Measurements from ENCODE around the gene TOR4A.

TOR4A gene

DNA sequence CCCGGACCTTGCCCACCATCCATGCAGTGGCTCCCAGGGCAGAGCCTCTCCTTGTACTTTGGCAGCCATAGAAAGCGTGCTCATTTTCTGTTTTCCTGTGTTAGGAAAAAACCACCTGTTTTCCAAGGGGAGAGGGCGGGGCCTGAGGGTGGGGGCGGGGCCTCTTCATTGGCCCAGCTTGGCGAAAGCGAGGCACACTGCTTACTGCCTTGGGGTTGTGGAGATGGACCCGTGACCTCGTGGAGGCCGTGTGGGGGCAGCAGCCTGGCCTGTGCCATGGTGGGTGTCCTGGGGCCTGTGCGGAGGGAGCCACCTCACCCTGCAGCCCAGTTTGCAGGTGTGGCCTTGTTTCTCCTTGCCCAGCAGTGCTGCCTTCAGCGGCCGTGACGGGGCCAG lies 4.4 kb upstream of the TOR4A start:
- no peak for DNase-seq

DNA sequence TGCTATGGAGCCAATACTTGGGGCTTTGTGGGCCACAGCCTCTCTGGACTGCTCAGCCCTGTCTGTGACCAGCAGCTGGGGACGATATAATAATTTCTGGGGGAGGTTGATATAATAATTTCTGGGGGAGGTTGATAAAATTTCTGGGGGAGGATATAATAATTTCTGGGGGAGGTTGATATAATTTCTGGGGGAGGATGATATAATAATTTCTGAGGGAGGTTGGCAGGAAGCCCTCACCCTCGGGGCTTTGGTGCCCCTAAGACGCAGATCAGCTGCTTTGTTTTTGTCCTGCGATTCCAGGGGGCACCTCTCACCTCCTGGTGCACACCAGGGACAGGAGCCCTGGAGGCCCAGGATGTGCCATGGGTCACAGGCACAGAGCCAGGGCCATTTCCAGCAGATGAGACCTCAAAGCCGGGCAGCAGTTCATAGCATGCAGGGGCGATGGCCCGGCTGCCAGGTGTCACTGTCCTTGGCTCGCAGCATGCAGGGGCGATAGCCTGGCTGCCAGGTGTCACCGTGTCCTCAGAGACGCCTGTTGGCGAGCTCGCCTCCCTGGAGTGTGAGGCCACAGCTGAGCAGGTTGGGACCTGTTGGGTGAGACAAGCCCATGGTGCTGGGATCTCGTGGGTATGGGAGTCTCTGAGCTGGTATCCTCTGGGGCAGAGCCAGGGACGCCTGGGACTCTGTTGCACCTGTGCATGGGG lies 3.8 kb upstream of the TOR4A start:
- DNase-seq, result no peak

DNA sequence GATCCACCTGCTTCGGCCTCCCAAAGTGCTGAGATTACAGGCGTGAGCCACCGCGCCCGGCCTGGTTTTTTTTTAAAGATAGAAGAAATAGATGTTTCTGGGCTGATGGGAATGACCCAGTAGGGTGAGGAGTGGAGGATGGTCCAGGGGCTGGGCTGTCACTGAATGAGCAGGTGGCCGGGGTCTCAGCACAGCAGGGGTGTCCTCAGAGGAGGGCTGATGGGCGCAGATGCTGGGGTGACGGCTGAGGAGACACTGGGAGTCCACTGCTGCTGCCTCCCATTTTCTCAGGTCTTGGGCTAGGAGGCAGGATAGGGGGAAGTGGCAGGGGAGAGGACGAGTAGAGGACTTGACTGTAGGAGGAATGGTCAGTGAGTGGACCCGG lies 2.3 kb upstream of the TOR4A start:
- no peak for DNase-seq

DNA sequence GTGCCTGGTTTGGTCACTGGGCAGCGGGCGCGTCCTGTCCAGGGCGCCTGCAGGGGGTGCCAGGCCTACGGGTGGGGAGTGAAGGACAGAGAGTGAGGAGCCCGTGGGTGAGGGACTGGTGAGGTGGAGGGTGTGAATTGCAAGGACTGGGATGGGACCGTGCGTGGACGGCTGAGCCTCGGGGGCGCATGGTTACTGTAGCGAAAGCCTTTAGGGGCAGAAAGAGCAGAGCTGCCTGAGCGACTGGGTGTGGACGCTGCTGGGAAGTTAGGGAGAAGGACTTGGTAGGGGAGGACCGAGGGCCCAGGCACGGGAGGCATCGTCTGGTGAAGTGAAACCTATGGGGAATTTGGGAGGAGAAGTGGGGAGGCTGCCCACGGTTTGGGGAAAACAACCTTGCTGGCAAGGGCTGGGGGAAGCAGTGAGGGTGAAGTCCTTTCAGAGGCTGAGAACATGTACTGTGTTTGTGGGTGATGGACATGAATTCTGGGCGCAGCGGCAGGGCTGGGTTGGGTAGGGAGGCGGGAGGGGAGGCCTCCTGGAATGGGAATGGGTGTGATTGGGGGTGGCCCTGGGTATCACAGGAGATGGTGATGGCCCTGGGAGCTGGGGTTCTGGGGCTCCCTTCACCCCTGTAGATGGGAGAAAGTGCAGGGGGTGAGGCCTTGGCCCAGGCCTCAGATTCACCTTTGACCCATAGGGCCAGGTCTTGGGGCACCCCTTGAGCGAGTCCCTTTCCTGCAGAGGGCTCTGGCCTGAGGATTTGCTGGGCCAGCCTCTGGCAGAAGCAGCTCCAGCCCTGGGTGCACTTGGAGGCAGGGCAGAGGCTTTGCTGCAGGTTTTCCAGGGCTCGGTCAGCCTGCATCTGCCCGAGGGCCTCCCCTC lies 1.7 kb upstream of the TOR4A start:
- no peak for DNase-seq

DNA sequence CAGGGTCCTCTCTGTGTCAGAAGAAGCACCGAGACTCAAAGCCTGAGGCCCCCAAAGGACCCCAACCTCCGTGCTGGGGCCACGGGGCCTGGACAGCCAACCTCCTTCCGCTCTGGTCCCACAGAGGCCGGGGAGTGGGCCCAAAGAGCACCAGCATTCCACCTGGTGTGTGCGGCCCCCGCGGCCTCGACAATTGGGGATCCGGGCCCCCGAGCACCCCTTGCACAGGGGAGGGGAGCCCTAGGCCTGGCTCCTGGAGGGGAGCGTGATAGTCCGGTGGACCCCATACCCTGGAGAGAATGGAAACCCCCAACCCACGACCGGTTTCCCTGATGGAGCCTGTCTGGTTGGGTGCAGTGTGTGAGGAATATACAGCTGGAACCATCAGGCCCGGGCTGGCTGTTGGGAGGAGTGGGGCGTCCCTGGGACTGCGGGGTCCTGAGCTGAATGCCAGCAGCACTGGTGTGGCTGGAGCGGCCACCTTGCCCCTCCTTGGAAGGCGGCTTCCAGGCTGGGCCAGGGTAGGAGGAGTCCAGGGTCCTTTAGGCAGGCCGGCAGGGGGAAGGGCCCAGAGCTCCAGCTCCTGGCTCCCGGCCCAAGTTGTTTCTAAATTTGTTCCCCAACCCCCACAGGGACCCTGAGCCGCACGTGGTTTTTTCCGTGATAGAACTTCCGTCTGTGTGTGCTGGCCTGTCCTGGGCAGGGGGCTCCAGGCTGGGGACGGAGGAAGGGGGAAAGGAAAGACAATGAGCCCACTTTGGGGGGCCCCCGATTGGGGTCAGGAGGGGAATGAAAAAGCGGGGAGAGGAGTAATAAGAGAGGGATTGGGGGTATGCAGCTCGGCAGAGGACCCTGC lies 825 bp upstream of the TOR4A start:
- DNase-seq, result peak; percentile 82

DNA sequence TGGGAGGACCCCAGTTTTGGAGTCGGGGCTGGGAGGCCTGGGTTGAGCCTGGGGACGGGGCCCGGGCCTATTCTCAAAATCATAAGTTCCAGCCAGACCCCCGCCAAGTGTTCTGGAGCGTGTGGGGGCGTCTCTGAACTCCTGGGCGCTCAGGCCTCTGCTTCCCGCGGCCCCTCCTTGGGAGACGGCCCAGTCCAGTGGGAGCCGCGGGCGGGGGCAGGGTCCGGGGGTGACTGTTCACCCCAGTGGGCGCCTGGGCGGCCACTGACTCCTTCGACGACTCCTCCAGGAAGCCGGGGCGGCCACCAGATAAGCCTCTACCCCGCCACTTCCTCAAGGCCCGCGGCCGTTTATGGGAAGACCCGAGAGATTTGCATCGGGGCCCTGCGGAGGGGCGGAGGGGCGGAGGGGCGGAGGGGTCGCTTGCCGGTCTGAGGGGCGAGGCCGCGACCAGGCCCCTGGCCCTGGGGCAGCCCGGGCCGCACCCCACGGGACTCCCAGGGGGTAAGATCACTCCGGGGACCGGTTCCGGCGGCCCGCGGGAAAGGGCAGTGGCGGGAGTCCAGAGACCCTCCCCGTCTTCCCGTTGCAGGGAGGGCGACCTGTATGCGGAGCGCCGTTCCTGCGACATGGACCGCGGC lies 655 bp downstream of the TOR4A start:
- no peak for DNase-seq

DNA sequence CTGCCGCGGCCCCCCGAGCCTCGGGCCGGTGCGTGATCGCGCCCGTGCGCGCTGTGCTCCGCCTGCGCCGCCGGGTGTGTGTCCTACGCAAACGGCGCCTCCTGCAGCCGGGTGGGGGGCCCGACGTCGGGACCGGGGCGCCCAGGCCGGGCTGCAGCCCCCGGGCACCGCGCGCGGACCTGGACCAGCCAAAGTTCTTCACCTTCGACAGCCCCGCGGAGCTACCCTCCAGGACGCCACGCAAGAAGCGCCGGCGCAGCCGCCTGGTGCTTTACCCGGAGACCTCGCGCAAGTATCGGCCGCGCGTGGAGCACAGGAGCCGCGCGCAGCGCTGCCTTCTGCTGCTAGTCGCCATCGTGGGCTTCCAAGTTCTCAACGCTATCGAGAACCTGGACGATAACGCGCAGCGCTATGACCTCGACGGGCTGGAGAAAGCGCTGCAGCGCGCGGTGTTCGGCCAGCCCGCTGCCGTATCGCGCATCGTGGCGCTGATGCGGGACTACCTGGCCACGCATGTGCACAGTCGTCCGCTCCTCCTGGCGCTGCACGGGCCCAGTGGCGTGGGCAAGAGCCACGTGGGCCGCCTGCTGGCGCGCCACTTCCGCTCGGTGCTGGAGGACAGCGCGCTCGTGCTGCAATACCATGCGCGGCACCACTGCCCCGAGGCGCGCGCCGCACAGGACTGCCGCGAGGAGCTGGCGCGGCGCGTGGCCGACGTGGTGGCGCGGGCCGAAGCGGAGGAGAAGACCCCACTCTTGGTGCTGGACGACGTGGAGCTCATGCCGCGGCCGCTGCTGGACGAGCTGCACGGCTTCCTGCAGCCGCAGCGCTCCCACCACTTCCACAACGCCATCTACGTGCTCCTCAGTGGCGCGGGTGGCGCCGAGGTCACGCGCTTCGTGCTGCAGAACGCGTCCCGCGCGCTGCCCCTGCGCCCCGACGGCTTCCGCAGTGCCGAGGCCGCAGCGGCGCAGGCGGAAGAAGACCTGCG lies 1.5 kb downstream of the TOR4A start:
- no peak for DNase-seq

DNA sequence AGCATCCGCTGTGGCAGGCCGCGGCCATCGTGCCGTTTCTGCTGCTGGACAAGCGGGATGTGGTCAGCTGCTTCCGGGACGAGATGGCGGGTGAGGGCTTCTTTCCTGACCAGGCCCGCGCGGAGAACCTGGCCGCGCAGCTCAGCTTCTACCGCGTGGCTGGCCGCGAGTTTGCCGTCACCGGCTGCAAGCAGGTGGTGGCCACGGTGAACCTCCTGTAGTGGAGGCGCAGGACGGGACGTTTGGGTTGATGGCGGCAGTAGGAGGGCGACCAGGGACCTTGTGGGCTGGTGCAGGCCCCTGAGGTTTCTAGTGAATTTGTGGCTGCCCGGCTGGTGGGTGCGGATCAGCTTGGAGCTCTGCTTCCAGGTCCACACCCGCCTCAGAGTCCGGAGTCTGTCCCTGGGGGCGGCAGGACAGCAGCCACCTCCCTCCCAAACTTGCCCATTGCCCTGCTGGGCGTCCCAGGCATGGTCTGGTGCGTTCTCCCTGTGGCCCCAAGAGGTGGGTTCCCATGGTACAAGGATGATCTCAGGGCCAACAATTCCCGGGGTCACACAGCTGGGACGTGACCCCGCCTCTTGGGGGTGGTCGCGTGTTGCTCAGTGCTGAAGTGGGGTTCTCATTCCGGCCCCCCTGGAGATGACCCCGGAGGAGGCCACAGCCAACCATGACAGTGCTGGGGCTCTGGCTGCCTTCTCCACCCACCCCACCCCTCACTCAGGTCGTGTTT lies 2.4 kb downstream of the TOR4A start:
- DNase-seq, result no peak

DNA sequence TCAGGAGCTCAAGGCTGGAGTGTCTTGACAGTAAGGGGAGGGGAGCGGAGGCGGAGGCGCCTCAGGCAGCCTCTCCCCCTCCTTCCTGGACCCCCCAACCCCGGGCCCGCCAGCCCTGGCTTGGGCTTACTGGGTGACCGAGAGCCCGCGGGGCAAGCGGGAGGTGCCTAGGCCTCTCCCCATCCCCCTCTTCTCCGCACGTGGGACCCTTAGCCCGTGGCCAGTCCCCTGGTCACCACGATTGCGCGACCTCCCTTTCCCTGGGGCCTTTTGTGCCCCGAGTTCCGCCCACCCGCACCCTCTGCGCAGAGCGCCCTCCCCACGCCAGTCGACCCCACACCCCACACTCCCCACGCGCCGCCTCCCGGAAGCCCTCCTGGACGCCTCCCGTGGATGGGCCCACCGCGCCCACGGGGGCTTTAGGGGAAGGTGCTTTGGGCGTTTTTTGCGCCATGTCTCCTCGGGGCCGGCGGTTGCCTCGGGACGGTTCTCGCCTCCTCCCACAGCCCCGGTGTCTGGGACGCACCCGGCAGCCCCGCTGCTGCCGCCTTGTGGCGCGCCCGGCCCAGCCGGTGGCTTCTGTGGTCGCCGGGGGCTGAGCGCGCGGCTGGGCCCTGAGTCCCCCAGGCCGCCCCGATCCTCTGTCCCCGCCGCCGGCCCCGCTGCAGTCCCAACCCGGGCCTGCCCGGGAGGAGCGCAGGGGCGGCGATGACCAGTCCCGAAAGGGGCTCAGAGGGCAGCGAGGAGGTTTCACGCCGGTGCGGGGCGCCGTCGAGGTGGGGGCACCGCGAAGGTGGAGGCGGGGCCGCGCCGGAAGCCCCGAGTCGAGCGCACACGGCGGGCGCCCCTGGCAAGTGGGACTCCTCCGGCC lies 3.2 kb downstream of the TOR4A start:
- DNase-seq, result no peak

DNA sequence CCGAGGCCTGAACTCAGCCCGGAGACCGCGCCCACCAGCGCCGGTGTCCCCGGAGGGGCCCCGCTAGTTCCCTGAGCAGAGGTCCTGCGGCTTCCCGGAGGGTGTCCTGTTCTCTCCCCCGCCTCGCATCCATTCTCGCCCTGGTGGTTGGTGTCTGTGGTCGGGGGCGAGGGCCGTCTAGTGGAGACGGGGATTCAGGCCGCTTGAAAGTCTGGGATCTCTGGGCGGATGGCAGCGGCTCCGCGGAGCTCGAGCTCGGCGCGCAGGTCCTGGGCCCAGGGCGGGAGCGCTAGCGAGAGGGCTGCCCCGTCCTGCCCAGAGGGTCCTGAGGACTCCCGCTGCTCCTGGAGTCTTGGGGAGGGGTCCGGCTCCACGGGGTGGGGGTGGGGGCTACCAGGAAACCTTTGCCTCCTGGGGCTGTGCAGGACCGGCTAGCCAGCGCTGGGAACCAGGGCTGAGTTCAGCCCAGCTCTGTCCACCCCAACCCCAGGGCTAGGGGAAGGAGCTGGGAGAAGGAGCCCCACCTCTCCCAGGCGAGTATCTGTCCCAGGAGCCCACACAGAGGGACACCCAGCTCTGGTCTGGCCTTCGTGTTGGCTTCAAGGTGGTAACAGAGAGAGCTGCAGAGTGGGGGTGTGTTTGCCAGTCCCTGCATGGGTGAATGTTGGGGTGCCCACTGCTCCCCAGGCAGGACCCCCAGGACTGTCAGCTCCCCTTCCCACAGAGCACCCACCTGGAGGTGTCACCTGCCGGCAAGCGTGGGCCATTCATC lies 4.0 kb downstream of the TOR4A start:
- no peak for DNase-seq

DNA sequence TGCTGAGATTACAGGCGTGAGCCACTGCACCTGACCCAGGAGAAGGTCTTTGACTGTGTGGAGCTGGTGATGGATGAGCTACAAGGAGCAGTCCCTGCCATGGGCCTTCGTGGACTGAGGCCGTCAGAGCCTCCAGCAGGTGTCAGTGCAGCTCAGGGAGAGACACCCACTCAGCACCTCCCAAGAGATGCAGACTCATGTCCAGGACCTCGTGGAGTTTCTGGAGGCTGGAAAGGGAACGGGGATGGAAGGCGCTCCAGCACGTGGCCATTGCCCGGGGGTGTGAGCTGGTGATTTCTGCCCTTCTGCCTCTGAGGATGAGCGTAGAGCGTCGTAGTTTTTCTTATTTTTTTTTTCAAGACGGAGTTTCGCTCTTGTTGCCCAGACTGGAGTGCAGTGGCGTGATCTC lies 9.5 kb downstream of the TOR4A start:
- DNase-seq, result no peak

DNA sequence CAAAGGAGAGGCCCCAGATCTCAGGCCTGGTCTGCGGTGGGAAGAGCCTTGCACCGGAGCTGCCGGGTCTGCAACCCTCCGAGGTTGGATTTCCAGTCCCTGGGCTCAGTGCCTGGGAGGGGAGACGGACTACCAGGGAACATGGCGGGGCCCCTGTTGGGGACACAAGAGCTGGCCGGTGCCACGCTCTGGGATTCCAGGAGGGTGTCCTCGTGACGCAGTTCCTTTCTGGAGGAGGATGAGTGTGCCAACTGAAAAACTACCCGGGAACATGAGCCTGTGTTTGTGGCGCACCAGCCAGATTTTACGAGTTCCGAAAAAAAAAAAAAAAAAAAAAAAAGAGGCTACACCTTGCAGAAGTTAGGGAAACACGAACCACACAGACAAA lies 15.6 kb downstream of the TOR4A start:
- DNase-seq, result no peak

DNA sequence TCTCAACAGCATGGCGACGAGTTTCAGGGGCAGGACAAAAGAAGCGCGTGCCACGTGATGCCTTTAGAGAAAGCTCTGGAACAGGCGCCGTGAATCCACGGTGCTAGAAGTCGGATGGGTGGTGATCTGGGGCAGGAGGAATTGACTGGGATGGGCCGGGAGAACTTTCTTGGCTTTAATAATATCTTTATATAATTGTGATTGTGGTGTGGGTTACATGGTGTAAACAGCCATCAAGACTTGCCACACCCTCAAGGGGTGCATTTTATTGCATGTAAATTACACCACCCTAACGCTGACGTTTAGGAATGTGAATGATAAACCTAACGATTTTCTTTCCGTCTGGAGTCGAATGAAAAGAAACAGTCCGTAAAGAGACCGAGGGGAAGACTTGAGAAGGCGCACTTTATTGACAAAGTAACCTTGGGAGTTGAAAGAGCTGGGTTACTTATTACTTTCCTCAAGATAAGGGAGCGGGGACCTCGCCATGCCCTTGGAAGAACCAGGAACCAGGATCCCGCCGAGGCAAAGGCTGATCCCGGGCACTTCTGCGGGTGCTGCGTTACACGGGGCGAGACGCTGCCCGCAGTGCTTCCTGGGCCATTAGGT lies 16.1 kb downstream of the TOR4A start:
- no peak for DNase-seq

DNA sequence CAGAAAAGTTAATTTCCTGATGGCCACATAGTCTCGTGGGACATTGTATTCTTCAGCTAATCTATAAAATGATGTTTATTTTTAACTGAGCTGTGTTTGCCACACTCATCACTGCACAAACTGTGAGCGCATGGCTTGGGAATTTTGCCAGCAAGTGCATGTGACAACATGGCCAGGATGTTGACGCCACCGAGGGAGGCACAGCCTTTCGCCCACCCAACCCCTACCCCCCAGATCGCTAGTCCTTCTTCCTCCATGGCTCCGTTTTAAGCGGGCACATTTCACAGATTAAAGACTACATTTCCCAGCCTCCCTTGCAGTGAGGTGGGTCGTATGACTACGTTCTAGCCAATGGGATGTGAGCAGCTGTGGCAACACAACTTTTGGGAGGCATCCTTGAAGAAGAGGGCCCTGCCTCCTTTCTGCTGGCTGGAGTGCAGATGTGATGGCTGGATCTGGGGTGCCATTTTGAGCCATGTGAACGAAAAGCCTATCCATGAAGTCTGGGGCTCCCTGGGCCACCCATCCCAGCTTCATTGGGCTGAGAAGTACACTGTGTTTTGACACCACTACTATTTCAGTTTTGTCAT lies 16.7 kb downstream of the TOR4A start:
- DNase-seq, result no peak

DNA sequence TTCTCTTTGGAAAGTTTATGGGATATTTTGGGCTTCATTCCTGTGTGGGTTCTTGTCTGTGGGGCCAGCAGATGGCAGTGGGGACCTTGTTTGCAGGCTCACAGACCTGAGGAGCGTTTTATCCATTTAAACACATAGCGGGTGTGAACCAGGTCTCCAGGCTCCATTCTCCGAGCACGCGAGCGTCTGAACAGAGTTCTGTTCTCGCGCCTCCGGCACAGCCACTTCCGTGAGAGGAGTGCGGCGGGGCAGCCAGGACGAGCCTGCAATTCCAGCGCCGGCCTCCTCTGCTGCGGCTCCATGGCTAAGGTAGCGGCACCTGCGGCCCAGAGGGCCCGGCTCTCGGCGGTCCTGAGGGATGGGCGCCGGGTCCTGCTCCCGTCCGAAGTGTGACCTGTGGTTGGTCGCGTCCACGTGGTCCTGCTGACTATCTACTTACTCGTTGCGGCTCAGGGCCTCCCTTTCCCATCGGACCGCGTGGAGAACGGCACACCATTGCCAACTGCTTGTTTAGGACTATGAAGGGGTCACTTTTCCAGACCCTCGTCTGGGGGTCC lies 17.2 kb downstream of the TOR4A start:
- DNase-seq, result no peak

DNA sequence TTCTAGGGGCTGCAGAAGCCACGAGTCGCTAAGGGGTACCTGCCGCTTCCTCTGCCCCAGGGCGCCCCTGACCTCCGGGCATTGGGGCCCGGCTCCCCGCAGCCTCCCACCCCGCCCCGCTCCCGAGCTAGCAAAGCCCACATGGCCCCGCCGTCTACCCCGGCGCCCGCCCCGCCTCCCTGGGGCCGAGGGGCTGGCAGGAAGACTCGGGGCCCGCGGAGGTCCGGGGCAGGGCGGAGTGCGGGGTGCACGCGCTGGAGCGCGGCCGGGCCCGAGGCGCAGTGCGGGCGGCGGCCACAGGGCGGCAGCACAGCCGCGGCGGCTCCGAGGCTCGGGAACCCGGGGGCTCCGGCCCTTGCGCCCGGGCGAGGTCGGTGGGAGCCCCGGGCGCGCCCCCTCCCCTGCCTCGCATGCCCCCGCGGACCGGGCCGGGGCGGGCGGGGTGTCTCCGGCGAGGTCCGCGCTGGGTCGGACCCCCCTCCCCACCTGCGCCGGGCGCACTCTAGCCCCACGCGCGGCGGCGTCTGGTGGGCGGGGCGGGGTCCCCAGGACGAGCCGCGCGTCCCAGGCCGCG lies 17.8 kb downstream of the TOR4A start:
- DNase-seq, result no peak

DNA sequence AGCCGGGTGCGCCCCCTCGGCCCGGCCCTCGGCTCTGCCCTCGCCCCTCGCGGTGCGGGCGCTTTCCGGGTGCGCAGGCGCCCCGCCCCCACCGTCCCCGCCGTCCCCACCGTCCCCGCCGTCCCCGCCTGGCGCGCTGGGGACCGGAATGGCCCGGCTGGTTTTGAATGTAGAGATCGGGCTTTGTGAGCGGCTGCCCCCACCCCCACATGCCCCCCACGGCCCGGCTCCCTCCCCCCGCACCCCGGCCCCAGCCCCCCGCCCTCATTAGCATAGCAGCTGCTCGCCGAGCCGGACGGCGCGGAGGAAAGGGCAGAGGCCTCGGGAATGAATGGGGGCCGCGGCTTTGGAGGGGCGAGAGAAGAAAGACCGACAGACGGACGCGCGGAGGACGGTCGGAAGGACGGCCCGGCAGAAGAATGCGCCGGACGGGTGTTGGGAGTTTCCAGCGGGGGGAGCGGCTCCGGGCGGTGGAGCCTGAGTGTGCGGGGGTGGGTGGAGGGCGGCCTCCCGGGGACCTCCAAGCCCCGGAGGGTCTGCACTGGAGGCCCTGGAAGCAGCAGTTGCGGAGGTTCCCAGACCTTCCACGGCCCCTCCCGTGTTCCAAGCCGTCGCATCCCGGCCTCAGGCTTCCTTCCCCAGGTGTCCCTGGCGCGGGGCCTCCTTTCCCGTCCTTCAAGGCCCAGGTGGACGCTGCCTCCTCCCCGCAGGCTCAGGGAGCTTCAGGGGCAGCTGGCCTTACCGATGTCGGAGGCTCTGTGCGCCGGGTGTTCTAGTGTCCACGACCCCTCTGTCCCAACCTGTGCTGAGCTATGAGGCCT lies 18.5 kb downstream of the TOR4A start:
- DNase-seq, result no peak
